Activated CD8-positive, alpha-beta T cell treated with anti-CD3 and anti-CD28 coated beads for 36 hours (primary cell): ENCODE data around the gene TNS1. TPM values are rescaled to one million over a fixed set of nuclear protein-coding genes. Genes with fewer than 3 reads are reported as not detected.

Experiments
- ATAC-seq: fragments of 200-7000 bp; cut with Tn5 transposase; one replicate; pipeline ENCODE4 v1.10.0; 2021; ENCODE audit warnings: mild to moderate bottlenecking, moderate library complexity
- CTCF ChIA-PET: fragments of 350-600 bp; sonication (Branson Sonifier 250); formaldehyde crosslinking; loops from one replicate; lab custom pipeline; 2021; ENCODE audit warnings: antibody characterized with exemption; lab: Charles Lee
- POLR2A ChIA-PET: fragments of 350-600 bp; sonication (Branson Sonifier 250); formaldehyde crosslinking; loops from one replicate; lab custom pipeline; 2021; ENCODE audit warnings: antibody characterized with exemption; lab: Charles Lee
- DNase-seq: peaks from one replicate; pipeline ENCODE4 v3.0.0-alpha.2; 2020
- H3K27ac Mint-ChIP-seq: one replicate; pipeline ENCODE4 v1.8.0; 2021; ENCODE audit warnings: mild to moderate bottlenecking, mixed read lengths
- H3K27me3 Mint-ChIP-seq: one replicate; pipeline ENCODE4 v1.8.0; 2021; ENCODE audit warnings: mixed read lengths
- H3K36me3 Mint-ChIP-seq: one replicate; pipeline ENCODE4 v1.8.0; 2021; ENCODE audit warnings: low read depth, mixed read lengths
- H3K4me1 Mint-ChIP-seq: one replicate; pipeline ENCODE4 v1.8.0; 2021; ENCODE audit warnings: low read depth, mixed read lengths
- H3K4me3 Mint-ChIP-seq: one replicate; pipeline ENCODE4 v1.8.0; 2021; ENCODE audit warnings: mild to moderate bottlenecking, moderate library complexity, mixed read lengths
- H3K9me3 Mint-ChIP-seq: one replicate; pipeline ENCODE4 v1.8.0; 2021; ENCODE audit warnings: mixed read lengths
- CTCF ChIP-seq: fragments of 200-600 bp; IDR thresholded peaks from one replicate; pipeline ENCODE4 v1.8.0; 2022; ENCODE audit warnings: antibody characterized with exemption, mild to moderate bottlenecking
- intact Hi-C: fragments of 100-400 bp; cut with micrococcal nuclease; formaldehyde crosslinking; loops from one replicate; pipeline ENCODE4 v1.10.0; 2022
- total RNA-seq, 2 experiments: library from RNA; stranded (reverse); gene quantifications; one replicate each; pipeline ENCODE4 v1.2.3, GENCODE V29; 2021

TNS1 gene
- total RNA-seq, 2 experiments from 2014 or later, result 1.8 to 2.0 TPM

GRCh38 chr2:217777906-217778305 lies 224.9 kb downstream of the TNS1 start:
- ChIA-PET CTCF (interaction anchor here (0.7 to 9.6 kb wide), 8 partner anchors 8 to 222 kb away, joined by 3 to 77 read pairs (median 4); no protein-coding TSS in a partner anchor), POLR2A (interaction anchor here (0.8 kb wide), 1 partner anchor 12 kb away, joined by 4 read pairs; no protein-coding TSS in a partner anchor)
- Mint-ChIP-seq H3K4me1 (peaks cover 15% of the 10 kb centered on the region), H3K27me3 (no peaks in the 10 kb centered on the region), H3K9me3 (peaks cover 5% of the 10 kb centered on the region), H3K36me3 (no peaks in the 10 kb centered on the region), H3K27ac (no peak overlapping the region), H3K4me3 (no peak overlapping the region)
- no peak for ATAC-seq
- TF ChIP-seq CTCF, result no peak
- no peak for DNase-seq
- intact Hi-C loops, result no loop called here

- intact Hi-C loops, result no loop called here
- Mint-ChIP-seq H3K9me3 (peaks cover 3% of the 10 kb centered on the region), H3K27ac (no peak overlapping the region), H3K36me3 (no peaks in the 10 kb centered on the region), H3K4me1 (peaks cover 15% of the 10 kb centered on the region), H3K27me3 (no peaks in the 10 kb centered on the region), H3K4me3 (no peak overlapping the region)
- ChIA-PET POLR2A (no interaction called here), CTCF (interaction anchor here (1.2 to 9.6 kb wide), 4 partner anchors 9 to 110 kb away, joined by 3 to 77 read pairs (median 28); no protein-coding TSS in a partner anchor)
- no peak for TF ChIP-seq CTCF
- no peak for ATAC-seq
- DNase-seq, result no peak
These were observed 226.2 kb downstream of the TNS1 start for GRCh38 chr2:217776631-217777030.

- H3K27me3 Mint-ChIP-seq, result no peaks in the 10 kb centered on the region
- H3K27ac Mint-ChIP-seq, result no peak overlapping the region
- DNase-seq (no peak), ATAC-seq (no peak)
- intact Hi-C loops, result no loop called here
- H3K4me3 Mint-ChIP-seq, result no peak overlapping the region
- no peak for TF ChIP-seq CTCF
- H3K4me1 Mint-ChIP-seq, result peaks cover 15% of the 10 kb centered on the region
- no peaks in the 10 kb centered on the region for H3K36me3 Mint-ChIP-seq
- ChIA-PET POLR2A (no interaction called here), CTCF (interaction anchor here (2.1 to 9.6 kb wide), 3 partner anchors 10 to 111 kb away, joined by 8 to 77 read pairs (median 47); no protein-coding TSS in a partner anchor)
- peaks cover 3% of the 10 kb centered on the region for H3K9me3 Mint-ChIP-seq
These were observed 226.8 kb downstream of the TNS1 start for GRCh38 chr2:217775920-217776503.

GRCh38 chr2:217774232-217774631 lies 228.6 kb downstream of the TNS1 start:
- Mint-ChIP-seq H3K36me3 (no peaks in the 10 kb centered on the region), H3K27me3 (no peaks in the 10 kb centered on the region), H3K4me1 (peaks cover 8% of the 10 kb centered on the region), H3K27ac (no peak overlapping the region), H3K9me3 (peaks cover 3% of the 10 kb centered on the region), H3K4me3 (no peak overlapping the region)
- ChIA-PET POLR2A (no interaction called here), CTCF (interaction anchor here (1.0 to 9.6 kb wide), 2 partner anchors 12 to 15 kb away, joined by 4 to 77 read pairs; no protein-coding TSS in a partner anchor)
- intact Hi-C loops, result no loop called here
- DNase-seq (no peak), ATAC-seq (no peak)
- no peak for TF ChIP-seq CTCF

- intact Hi-C loops, result no loop called here
- DNase-seq (no peak), ATAC-seq (no peak)
- CTCF ChIA-PET, result interaction anchor here (9.6 kb wide), 1 partner anchor 12 kb away, joined by 77 read pairs; no protein-coding TSS in a partner anchor
- Mint-ChIP-seq H3K27me3 (no peaks in the 10 kb centered on the region), H3K4me1 (peaks cover 4% of the 10 kb centered on the region), H3K27ac (no peak overlapping the region), H3K36me3 (no peaks in the 10 kb centered on the region), H3K9me3 (peaks cover 3% of the 10 kb centered on the region), H3K4me3 (no peak overlapping the region)
- POLR2A ChIA-PET, result no interaction called here
- no peak for TF ChIP-seq CTCF
These were observed 229.3 kb downstream of the TNS1 start for GRCh38 chr2:217773539-217773938.
